Smooth muscle cell (in vitro differentiated cells): ENCODE results near the gene AOPEP. TPM values are rescaled to one million over a fixed set of nuclear protein-coding genes. Genes with fewer than 3 reads are reported as not detected.

ENCODE experiments used
- DNase-seq: peaks from one replicate; lab custom pipeline; 2025; ENCODE audit not compliant: unreplicated experiment; lab: John Stamatoyannopoulos, UW
- H2AFZ ChIP-seq: fragments of 200-600 bp; sonication (generic); 2 replicates; pipeline ENCODE4 v1.6.0; 2016; ENCODE audit warnings: antibody characterized with exemption, low read depth, mild to moderate bottlenecking
- H3F3A ChIP-seq: fragments of 200-600 bp; sonication (generic); 2 replicates; pipeline ENCODE4 v1.6.0; 2017; ENCODE audit warnings: antibody characterized with exemption, low read depth
- H3K27ac ChIP-seq: fragments of 200-600 bp; sonication (generic); 2 replicates; pipeline ENCODE4 v1.5.1; 2016; ENCODE audit warnings: low read depth, mild to moderate bottlenecking
- H3K27me3 ChIP-seq: fragments of 200-600 bp; sonication (generic); 2 replicates; pipeline ENCODE4 v1.6.1; 2016; ENCODE audit warnings: low read depth, mild to moderate bottlenecking
- H3K36me3 ChIP-seq: fragments of 200-600 bp; sonication (generic); 2 replicates; pipeline ENCODE4 v1.5.1; 2016; ENCODE audit warnings: low read depth
- H3K4me1 ChIP-seq: fragments of 200-600 bp; sonication (generic); 2 replicates; pipeline ENCODE4 v1.5.1; 2016; ENCODE audit warnings: low read depth
- H3K4me2 ChIP-seq: fragments of 200-600 bp; sonication (generic); 2 replicates; pipeline ENCODE4 v1.6.0; 2016; ENCODE audit warnings: mild to moderate bottlenecking
- H3K4me3 ChIP-seq: fragments of 200-600 bp; sonication (generic); 2 replicates; pipeline ENCODE4 v1.5.1; 2016; ENCODE audit warnings: mild to moderate bottlenecking
- H3K79me2 ChIP-seq: fragments of 200-600 bp; sonication (generic); 2 replicates; pipeline ENCODE4 v1.6.0; 2016; ENCODE audit warnings: low read depth, mild to moderate bottlenecking
- H3K9ac ChIP-seq: fragments of 200-600 bp; sonication (generic); 2 replicates; pipeline ENCODE4 v1.6.0; 2016; ENCODE audit warnings: low read depth
- H3K9me3 ChIP-seq: fragments of 200-600 bp; sonication (generic); replicated peaks from 2 replicates; pipeline ENCODE4 v1.5.1; 2016; ENCODE audit warnings: low read depth
- H4K20me1 ChIP-seq: fragments of 200-600 bp; sonication (generic); 2 replicates; pipeline ENCODE4 v1.6.0; 2016; ENCODE audit warnings: low read depth
- CTCF ChIP-seq: fragments of 200-600 bp; sonication (generic); IDR thresholded peaks from 2 replicates; pipeline ENCODE4 v1.5.1; 2017; ENCODE audit warnings: borderline replicate concordance, mild to moderate bottlenecking, antibody characterized with exemption; ENCODE audit not compliant: insufficient read depth, poor library complexity, severe bottlenecking
- WGBS: methylation state at CpG from one replicate; pipeline ENCODE4 v1.1.7; 2016; ENCODE audit warnings: low lambda C conversion rate; 5-methylcytosine and 5-hydroxymethylcytosine counted together
- polyA plus RNA-seq: library from polyadenylated mRNA; unstranded; fragments of >200 nt; fragmentation: Nextera tagmentation; extraction: Ambion mirVana; gene quantifications from 2 replicates; pipeline ENCODE4 v1.2.1, GENCODE V29; 2016
- total RNA-seq: library from RNA; depleted of rRNA; stranded (reverse); fragments of >200 nt; gene quantifications from 2 replicates; pipeline ENCODE4 v1.2.3, GENCODE V29; 2014

AOPEP gene
- total and polyA plus RNA-seq, 2 experiments from 2014 or later = 52.7 to 94.9 TPM

- H2AFZ ChIP-seq = no peak overlapping the region
- H3K79me2 ChIP-seq = no peaks in the 10 kb centered on the region
- H3K27me3 ChIP-seq = no peaks in the 10 kb centered on the region
- no peak overlapping the region for H3K9ac ChIP-seq
- no peak for DNase-seq
- no peak overlapping the region for H3K4me3 ChIP-seq
- H3K36me3 ChIP-seq = no peaks in the 10 kb centered on the region
- H3K27ac ChIP-seq = no peak overlapping the region
- H4K20me1 ChIP-seq = no peaks in the 10 kb centered on the region
- no peak for TF ChIP-seq CTCF
- peaks cover 10% of the 10 kb centered on the region for H3K4me1 ChIP-seq
- H3F3A ChIP-seq = peaks cover 14% of the 10 kb centered on the region
- no peaks in the 10 kb centered on the region for H3K9me3 ChIP-seq
- H3K4me2 ChIP-seq = no peak overlapping the region
- WGBS = 95% methylated on average over 8 of the region's 8 CpGs
Measured at GRCh38 chr9:94990897-94991561, 264.5 kb downstream of the AOPEP start.

- Histone ChIP-seq H3K36me3 (no peaks in the 10 kb centered on the region), H3K79me2 (no peaks in the 10 kb centered on the region), H3K27me3 (no peaks in the 10 kb centered on the region), H3K4me2 (no peak overlapping the region), H3K9ac (no peak overlapping the region), H3K4me3 (no peak overlapping the region), H3F3A (peaks cover 15% of the 10 kb centered on the region), H3K9me3 (no peaks in the 10 kb centered on the region), H3K27ac (no peak overlapping the region), H2AFZ (no peak overlapping the region), H3K4me1 (peaks cover 12% of the 10 kb centered on the region), H4K20me1 (no peaks in the 10 kb centered on the region)
- DNase-seq = no peak
- no peak for TF ChIP-seq CTCF
- WGBS = 92% methylated on average over 15 of the region's 15 CpGs
Measured at GRCh38 chr9:94991961-94992907, 265.7 kb downstream of the AOPEP start.

- Histone ChIP-seq H3F3A (peaks cover 15% of the 10 kb centered on the region), H3K9ac (no peak overlapping the region), H4K20me1 (no peaks in the 10 kb centered on the region), H3K4me2 (no peak overlapping the region), H3K27ac (no peak overlapping the region), H3K27me3 (no peaks in the 10 kb centered on the region), H3K36me3 (no peaks in the 10 kb centered on the region), H2AFZ (no peak overlapping the region), H3K4me3 (no peak overlapping the region), H3K9me3 (no peaks in the 10 kb centered on the region), H3K79me2 (no peaks in the 10 kb centered on the region), H3K4me1 (peaks cover 12% of the 10 kb centered on the region)
- no peak for DNase-seq
- WGBS = 83% methylated on average over 9 of the region's 9 CpGs
- TF ChIP-seq CTCF = no peak
Measured at GRCh38 chr9:94993160-94993820, 266.8 kb downstream of the AOPEP start.
